WTC11 (cell line): Measurements from ENCODE around the gene LDLRAD3.

ENCODE experiments used
- FOXJ3 ChIP-seq: sonication (generic); formaldehyde crosslinking; IDR thresholded peaks from 2 replicates; pipeline ENCODE4 v1.9.0; 2021; ENCODE audit warnings: missing genetic modification reagents, mild to moderate bottlenecking, borderline replicate concordance
- FOXK1 ChIP-seq: sonication (generic); formaldehyde crosslinking; IDR thresholded peaks from 2 replicates; pipeline ENCODE4 v1.8.0; 2022; ENCODE audit warnings: mild to moderate bottlenecking, moderate library complexity, missing genetic modification reagents
- FOXP1 ChIP-seq: sonication (generic); formaldehyde crosslinking; IDR thresholded peaks from 2 replicates; pipeline ENCODE4 v1.8.0; 2022; ENCODE audit warnings: missing genetic modification reagents, mild to moderate bottlenecking, moderate library complexity, borderline replicate concordance
- GRHL2 ChIP-seq: fragments of 250-450 bp; sonication (Bioruptor Pico); IDR thresholded peaks from 2 replicates; pipeline ENCODE4 v1.8.0; 2022; ENCODE audit warnings: mild to moderate bottlenecking, moderate library complexity; ENCODE audit not compliant: insufficient replicate concordance, severe bottlenecking
- NFYB ChIP-seq: sonication (generic); formaldehyde crosslinking; conservative IDR thresholded peaks from 2 replicates; pipeline ENCODE4 v1.8.0; 2022; ENCODE audit warnings: low read depth, missing genetic modification reagents
- NR2C2 ChIP-seq: sonication (generic); formaldehyde crosslinking; IDR thresholded peaks from 2 replicates; pipeline ENCODE4 v1.8.0; 2022; ENCODE audit warnings: mild to moderate bottlenecking, missing genetic modification reagents
- SP1 ChIP-seq: sonication (generic); formaldehyde crosslinking; conservative IDR thresholded peaks from 2 replicates; pipeline ENCODE4 v1.8.1; 2022; ENCODE audit warnings: missing genetic modification reagents
- TP53 ChIP-seq: sonication (generic); formaldehyde crosslinking; IDR thresholded peaks from 2 replicates; pipeline ENCODE4 v1.8.1; 2023; ENCODE audit warnings: mild to moderate bottlenecking, missing genetic modification reagents
- ZBTB21 ChIP-seq: sonication (generic); formaldehyde crosslinking; IDR thresholded peaks from 2 replicates; pipeline ENCODE4 v1.8.1; 2023; ENCODE audit warnings: mild to moderate bottlenecking, missing genetic modification reagents, borderline replicate concordance
- TF ChIP-seq, protein P1 (sequence below): fragments of 200-600 bp; IDR thresholded peaks from 2 replicates; pipeline ENCODE4 v1.8.0; 2022; ENCODE audit warnings: antibody characterized with exemption
- TF ChIP-seq, protein P2 (sequence below): sonication (generic); formaldehyde crosslinking; conservative IDR thresholded peaks from 2 replicates; pipeline ENCODE4 v1.8.1; 2022; ENCODE audit warnings: mild to moderate bottlenecking, missing genetic modification reagents
- TF ChIP-seq, protein P3 (sequence below): sonication (generic); formaldehyde crosslinking; IDR thresholded peaks from 2 replicates; pipeline ENCODE4 v1.8.1; 2022; ENCODE audit warnings: missing genetic modification reagents, borderline replicate concordance

DNA sequence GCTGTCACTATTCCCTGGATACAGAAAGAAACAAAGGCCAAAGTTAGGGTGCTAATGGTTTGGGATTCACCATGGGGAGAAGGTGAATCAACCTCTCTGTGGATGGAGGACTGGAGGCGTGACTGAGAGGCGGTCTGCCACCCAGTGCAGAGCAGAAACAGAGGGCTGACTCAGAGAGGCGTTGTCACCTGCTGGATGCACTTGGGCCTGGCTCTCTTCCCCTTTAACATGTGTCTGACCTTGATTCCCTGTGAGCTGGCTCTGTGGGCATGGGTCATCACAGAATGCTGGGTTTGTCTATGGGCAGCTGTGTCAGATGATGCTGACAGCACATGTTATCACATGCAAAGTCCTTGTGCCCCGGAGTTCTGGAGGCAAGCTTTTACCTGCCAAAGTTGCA is 75.9 kb downstream of the LDLRAD3 start:
- TF ChIP-seq, protein P1, sequence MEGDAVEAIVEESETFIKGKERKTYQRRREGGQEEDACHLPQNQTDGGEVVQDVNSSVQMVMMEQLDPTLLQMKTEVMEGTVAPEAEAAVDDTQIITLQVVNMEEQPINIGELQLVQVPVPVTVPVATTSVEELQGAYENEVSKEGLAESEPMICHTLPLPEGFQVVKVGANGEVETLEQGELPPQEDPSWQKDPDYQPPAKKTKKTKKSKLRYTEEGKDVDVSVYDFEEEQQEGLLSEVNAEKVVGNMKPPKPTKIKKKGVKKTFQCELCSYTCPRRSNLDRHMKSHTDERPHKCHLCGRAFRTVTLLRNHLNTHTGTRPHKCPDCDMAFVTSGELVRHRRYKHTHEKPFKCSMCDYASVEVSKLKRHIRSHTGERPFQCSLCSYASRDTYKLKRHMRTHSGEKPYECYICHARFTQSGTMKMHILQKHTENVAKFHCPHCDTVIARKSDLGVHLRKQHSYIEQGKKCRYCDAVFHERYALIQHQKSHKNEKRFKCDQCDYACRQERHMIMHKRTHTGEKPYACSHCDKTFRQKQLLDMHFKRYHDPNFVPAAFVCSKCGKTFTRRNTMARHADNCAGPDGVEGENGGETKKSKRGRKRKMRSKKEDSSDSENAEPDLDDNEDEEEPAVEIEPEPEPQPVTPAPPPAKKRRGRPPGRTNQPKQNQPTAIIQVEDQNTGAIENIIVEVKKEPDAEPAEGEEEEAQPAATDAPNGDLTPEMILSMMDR, result no peak
- no peak for TF ChIP-seq GRHL2 (CRISPR knock-in tag)
- TF ChIP-seq FOXK1, result no peak
- TF ChIP-seq NFYB (CRISPR knock-in tag), result no peak
- no peak for TF ChIP-seq ZBTB21 (CRISPR knock-in tag)
- TF ChIP-seq, protein P2, sequence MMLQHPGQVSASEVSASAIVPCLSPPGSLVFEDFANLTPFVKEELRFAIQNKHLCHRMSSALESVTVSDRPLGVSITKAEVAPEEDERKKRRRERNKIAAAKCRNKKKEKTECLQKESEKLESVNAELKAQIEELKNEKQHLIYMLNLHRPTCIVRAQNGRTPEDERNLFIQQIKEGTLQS (CRISPR knock-in tag), result no peak
- TF ChIP-seq FOXP1, result no peak
- no peak for TF ChIP-seq SP1 (CRISPR knock-in tag)
- TF ChIP-seq, protein P3, sequence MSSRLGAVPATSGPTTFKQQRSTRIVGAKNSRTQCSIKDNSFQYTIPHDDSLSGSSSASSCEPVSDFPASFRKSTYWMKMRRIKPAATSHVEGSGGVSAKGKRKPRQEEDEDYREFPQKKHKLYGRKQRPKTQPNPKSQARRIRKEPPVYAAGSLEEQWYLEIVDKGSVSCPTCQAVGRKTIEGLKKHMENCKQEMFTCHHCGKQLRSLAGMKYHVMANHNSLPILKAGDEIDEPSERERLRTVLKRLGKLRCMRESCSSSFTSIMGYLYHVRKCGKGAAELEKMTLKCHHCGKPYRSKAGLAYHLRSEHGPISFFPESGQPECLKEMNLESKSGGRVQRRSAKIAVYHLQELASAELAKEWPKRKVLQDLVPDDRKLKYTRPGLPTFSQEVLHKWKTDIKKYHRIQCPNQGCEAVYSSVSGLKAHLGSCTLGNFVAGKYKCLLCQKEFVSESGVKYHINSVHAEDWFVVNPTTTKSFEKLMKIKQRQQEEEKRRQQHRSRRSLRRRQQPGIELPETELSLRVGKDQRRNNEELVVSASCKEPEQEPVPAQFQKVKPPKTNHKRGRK, result no peak
- TF ChIP-seq FOXJ3 (CRISPR knock-in tag), result no peak
- TF ChIP-seq TP53 (CRISPR knock-in tag), result no peak
- no peak for TF ChIP-seq NR2C2 (CRISPR knock-in tag)
